ENCODE results near the gene TENT5A. TPM values are rescaled to one million over a fixed set of nuclear protein-coding genes. Genes with fewer than 3 reads are reported as not detected.

The TENT5A gene
- total and polyA plus RNA-seq, 4 donors, result 4.0 to 13.6 (median 11.4) TPM

- H3K36me3 ChIP-seq (ENCODE audit: control insufficient read depth in 4 of 4, insufficient read depth in 3 of 4, low read depth in 1 of 4, low read length in 3 of 4), result no peaks in the 10 kb centered on the region
- DNase-seq (ENCODE audit: low spot score), result no peak
- no peak overlapping the region for H3K4me3 ChIP-seq (ENCODE audit: low read depth in 1 of 3, low read length in 3 of 3)
- TF ChIP-seq SP1 (IDR thresholded peaks at IDR 0.05) (no peak), ATF3 (IDR thresholded peaks at IDR 0.05) (no peak), GABPA (IDR thresholded peaks at IDR 0.05 in 1 of 2, conservative IDR thresholded peaks at IDR 0.05 in 1 of 2) (no peak), TAF1 (conservative IDR thresholded peaks at IDR 0.05) (no peak), FOXA2 (IDR thresholded peaks at IDR 0.05) (no peak), HNF4A (conservative IDR thresholded peaks at IDR 0.05) (no peak), RAD21 (IDR thresholded peaks at IDR 0.05) (no peak), NR2F2 (IDR thresholded peaks at IDR 0.05) (no peak), REST (IDR thresholded peaks at IDR 0.05) (no peak), HNF4G (IDR thresholded peaks at IDR 0.05) (no peak), FOXA1 (IDR thresholded peaks at IDR 0.05) (no peak)
- peaks cover 0 to 2% (median 0%) of the 10 kb centered on the region in 4 donors for H3K4me1 ChIP-seq (ENCODE audit: control insufficient read depth in 4 of 4, insufficient read depth in 4 of 4, low read length in 3 of 4)
- no peak overlapping the region for H3K27ac ChIP-seq (ENCODE audit: low read depth in 1 of 2, low read length in 2 of 2)
- peaks cover 0 to 2% (median 0%) of the 10 kb centered on the region in 4 donors for H3K9me3 ChIP-seq (ENCODE audit: control insufficient read depth in 4 of 4, low read length in 3 of 4)
- H3K9ac ChIP-seq (ENCODE audit: low read depth in 1 of 2, low read length in 2 of 2), result no peak overlapping the region
- H3K27me3 ChIP-seq (ENCODE audit: control insufficient read depth in 4 of 4, insufficient read depth in 4 of 4, low read length in 3 of 4), result no peaks in the 10 kb centered on the region
Observed at GRCh38 chr6:81736428-81736827, 16.1 kb downstream of the TENT5A start.

GRCh38 chr6:81735756-81736380 lies 16.6 kb downstream of the TENT5A start:
- H3K27ac ChIP-seq (ENCODE audit: low read depth in 1 of 2, low read length in 2 of 2), result no peak overlapping the region
- TF ChIP-seq MAX (IDR thresholded peaks at IDR 0.05) (no peak), ZBTB33 (IDR thresholded peaks at IDR 0.05) (no peak), JUND (IDR thresholded peaks at IDR 0.05) (no peak), TAF1 (conservative IDR thresholded peaks at IDR 0.05) (no peak), SP1 (IDR thresholded peaks at IDR 0.05) (no peak), NR2F2 (IDR thresholded peaks at IDR 0.05) (no peak), RXRA (IDR thresholded peaks at IDR 0.05) (no peak)
- no peak overlapping the region for H3K4me3 ChIP-seq (ENCODE audit: low read depth in 1 of 3, low read length in 3 of 3)
- H3K4me1 ChIP-seq (ENCODE audit: control insufficient read depth in 4 of 4, insufficient read depth in 4 of 4, low read length in 3 of 4), result peaks cover 0 to 2% (median 0%) of the 10 kb centered on the region in 4 donors
- DNase-seq (ENCODE audit: low spot score), result no peak
- H3K36me3 ChIP-seq (ENCODE audit: control insufficient read depth in 4 of 4, insufficient read depth in 3 of 4, low read depth in 1 of 4, low read length in 3 of 4), result no peaks in the 10 kb centered on the region
- H3K9me3 ChIP-seq (ENCODE audit: control insufficient read depth in 4 of 4, low read length in 3 of 4), result peaks cover 0 to 2% (median 0%) of the 10 kb centered on the region in 4 donors
- no peak overlapping the region for H3K9ac ChIP-seq (ENCODE audit: low read depth in 1 of 2, low read length in 2 of 2)
- H3K27me3 ChIP-seq (ENCODE audit: control insufficient read depth in 4 of 4, insufficient read depth in 4 of 4, low read length in 3 of 4), result no peaks in the 10 kb centered on the region
- 92% methylated on average over 1 of the region's 1 CpG for WGBS

All from liver (tissue), 9 donors.